Psoas muscle (tissue), 8 donors: ENCODE data around the gene MAGEL2. TPM values are rescaled to one million over a fixed set of nuclear protein-coding genes. Genes with fewer than 3 reads are reported as not detected.

Experiments used
- ATAC-seq, 4 donors: fragments of 200-7000 bp; cut with Tn5 transposase; one replicate each; pipeline ENCODE4 v1.9.1; 2020; ENCODE audit warnings: moderate library complexity in 3 of 4, mild to moderate bottlenecking in 2 of 4
- DNase-seq, 2 donors: peaks; one replicate each; pipeline ENCODE4 v3.0.0-alpha.2; 2020
- H3K27ac ChIP-seq: fragments of 200-600 bp; one replicate; pipeline ENCODE4 v1.8.0; 2022
- H3K27me3 ChIP-seq, 3 donors: fragments of 200-600 bp in 1 of 3; one replicate each; pipeline versions ENCODE4 v1.6.1 to v1.8.0; 2013 to 2022; ENCODE audit warnings: low read length in 2 of 3, mild to moderate bottlenecking in 2 of 3, moderate library complexity in 1 of 3; ENCODE audit not compliant: insufficient read depth in 3 of 3
- H3K36me3 ChIP-seq, 2 donors: fragments of 200-600 bp in 1 of 2; one replicate each; pipeline versions ENCODE4 v1.6.1 to v1.8.0; 2013 to 2022; ENCODE audit warnings: low read depth in 1 of 2, mild to moderate bottlenecking in 1 of 2, moderate library complexity in 1 of 2; ENCODE audit not compliant: insufficient read depth in 1 of 2
- H3K4me1 ChIP-seq: fragments of 200-600 bp; one replicate; pipeline ENCODE4 v1.8.0; 2022
- H3K4me3 ChIP-seq: fragments of 200-600 bp; one replicate; pipeline ENCODE4 v1.8.0; 2022; ENCODE audit warnings: mild to moderate bottlenecking
- H3K9me3 ChIP-seq: fragments of 200-600 bp; one replicate; pipeline ENCODE4 v1.8.0; 2022
- WGBS, 3 donors: extraction: QIAGEN DNeasy Blood & Tissue Kit; methylation state at CpG; one replicate each; pipeline versions ENCODE4 v1.1.6 to v1.1.7; 2013; 5-methylcytosine and 5-hydroxymethylcytosine counted together
- intact Hi-C, 2 donors: fragments of 100-400 bp; cut with DNase I; formaldehyde crosslinking; loops; one replicate each; pipeline versions ENCODE4 v1.11.0 to v1.14.2; 2022
- polyA plus RNA-seq, 3 donors: library from polyadenylated mRNA; stranded (reverse); fragments of 200-250 nt; gene quantifications; one replicate each; pipeline ENCODE4 v1.2.3, GENCODE V29; 2013
- total RNA-seq, 4 donors: library from RNA; stranded (reverse); fragmentation: NEBNext Ultra II Directional in 2 of 4; extraction: Animal tissue kit (Norgen Biotek cat#: 25700) in 2 of 4; gene quantifications; one replicate each; pipeline versions ENCODE4 v1.2.1 to v1.2.4, GENCODE V29; 2021 to 2023
- TF ChIP-seq, protein P1 (sequence below): fragments of 200-600 bp; IDR thresholded peaks from one replicate; pipeline ENCODE4 v1.8.0; 2022; ENCODE audit warnings: antibody characterized with exemption
- donor health status: healthy with polysubstance abuse.
- donor health status: DM: no; HTN: no; CAD: no; lungs with moderate emphysema.
- donor health status: Bipolar disorder and iron deficiency.
- donor health status: healthy.
- donor health status: DM: yes; HTN: yes; CAD: no.
- donor health status: DM: no; HTN: no; CAD: no.
- donor health status: DM: no; HTN: no; CAD: no.
- donor health status: DM: yes; HTN: yes; CAD: no.

The MAGEL2 gene
- total and polyA plus RNA-seq, 7 donors = 0.01 to 0.19 (median 0.05) TPM; not detected in 1

DNA sequence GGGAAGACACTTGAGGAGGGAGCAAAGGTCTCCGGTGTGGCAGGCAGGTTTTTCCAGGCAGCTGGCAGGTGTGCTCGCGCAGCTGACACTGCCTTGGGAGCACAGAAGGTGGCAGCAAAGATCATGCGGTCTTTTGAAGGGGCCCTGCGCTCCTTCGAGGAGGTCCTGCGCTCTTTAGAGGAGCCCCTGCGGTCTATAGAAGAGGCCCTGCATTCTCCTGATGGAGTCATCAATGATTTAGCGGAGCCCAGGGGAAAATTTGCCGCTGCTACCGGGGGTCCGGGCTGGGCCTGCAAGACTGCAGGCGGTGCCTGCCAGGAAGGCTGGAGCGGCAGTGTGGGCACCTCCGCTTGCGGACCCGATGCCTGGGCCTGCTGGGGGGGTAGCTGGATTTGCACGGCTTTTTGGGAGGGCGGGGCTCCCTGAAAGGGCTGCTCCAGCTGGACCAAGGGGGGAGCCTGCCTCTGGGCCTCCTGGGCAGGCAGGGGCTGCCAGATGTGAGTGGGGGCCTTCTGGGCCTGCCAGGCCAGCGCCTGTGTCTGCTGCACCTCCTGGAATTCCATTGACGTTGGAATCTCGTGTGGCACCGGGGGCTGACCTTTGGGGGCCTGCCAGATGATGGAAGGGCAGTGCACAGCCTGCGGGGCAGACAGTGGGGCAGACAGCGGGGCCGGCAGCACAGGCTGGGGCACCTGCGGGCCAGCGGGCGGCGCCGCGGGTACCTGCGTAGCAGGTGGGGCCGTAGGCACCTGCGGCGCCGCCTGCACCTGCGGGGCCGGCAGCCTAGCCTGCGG lies 2.1 kb downstream of the MAGEL2 start:
- Histone ChIP-seq H3K27me3 (peaks cover 0 to 5% (median 4%) of the 10 kb centered on the region in 3 donors), H3K9me3 (no peaks in the 10 kb centered on the region), H3K4me3 (no peak overlapping the region), H3K27ac (no peak overlapping the region), H3K4me1 (no peaks in the 10 kb centered on the region), H3K36me3 (no peaks in the 10 kb centered on the region)
- TF ChIP-seq, protein P1, sequence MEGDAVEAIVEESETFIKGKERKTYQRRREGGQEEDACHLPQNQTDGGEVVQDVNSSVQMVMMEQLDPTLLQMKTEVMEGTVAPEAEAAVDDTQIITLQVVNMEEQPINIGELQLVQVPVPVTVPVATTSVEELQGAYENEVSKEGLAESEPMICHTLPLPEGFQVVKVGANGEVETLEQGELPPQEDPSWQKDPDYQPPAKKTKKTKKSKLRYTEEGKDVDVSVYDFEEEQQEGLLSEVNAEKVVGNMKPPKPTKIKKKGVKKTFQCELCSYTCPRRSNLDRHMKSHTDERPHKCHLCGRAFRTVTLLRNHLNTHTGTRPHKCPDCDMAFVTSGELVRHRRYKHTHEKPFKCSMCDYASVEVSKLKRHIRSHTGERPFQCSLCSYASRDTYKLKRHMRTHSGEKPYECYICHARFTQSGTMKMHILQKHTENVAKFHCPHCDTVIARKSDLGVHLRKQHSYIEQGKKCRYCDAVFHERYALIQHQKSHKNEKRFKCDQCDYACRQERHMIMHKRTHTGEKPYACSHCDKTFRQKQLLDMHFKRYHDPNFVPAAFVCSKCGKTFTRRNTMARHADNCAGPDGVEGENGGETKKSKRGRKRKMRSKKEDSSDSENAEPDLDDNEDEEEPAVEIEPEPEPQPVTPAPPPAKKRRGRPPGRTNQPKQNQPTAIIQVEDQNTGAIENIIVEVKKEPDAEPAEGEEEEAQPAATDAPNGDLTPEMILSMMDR = no peak
- ATAC-seq (no peak), DNase-seq (no peak)
- intact Hi-C loops = no loop called here
- 83 to 88% (median 86%) methylated on average over 37 to 40 of the region's 40 CpGs for WGBS, 3 donors

DNA sequence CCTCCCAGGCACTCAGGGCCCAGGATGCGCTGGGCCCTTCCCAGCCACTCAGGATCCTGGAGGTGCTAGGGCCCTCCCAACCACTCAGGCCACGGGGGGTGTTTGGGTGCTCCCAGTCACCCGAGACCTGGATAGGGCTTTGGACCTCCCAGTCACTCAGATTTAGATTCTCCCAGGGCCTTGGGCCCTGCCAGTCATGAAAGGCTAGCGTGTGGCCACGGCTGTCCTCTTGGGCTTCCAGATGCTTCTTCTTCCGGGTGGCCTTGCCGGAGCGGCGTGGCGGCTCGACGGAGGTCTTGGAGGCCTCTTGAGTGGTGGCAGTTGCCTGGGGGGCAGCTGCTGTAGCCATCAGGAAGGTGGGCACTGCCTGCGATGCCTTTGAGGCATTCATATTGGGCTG lies 2.8 kb downstream of the MAGEL2 start:
- Histone ChIP-seq H3K4me3 (no peak overlapping the region), H3K36me3 (no peaks in the 10 kb centered on the region), H3K27ac (no peak overlapping the region), H3K9me3 (no peaks in the 10 kb centered on the region), H3K4me1 (no peaks in the 10 kb centered on the region), H3K27me3 (peaks cover 0 to 5% (median 4%) of the 10 kb centered on the region in 3 donors)
- TF ChIP-seq, protein P1 = no peak
- ATAC-seq = no peak
- no peak for DNase-seq
- intact Hi-C loops = loop anchor here (5.0 kb wide), 1 partner anchor 232 kb away; no protein-coding TSS in a partner anchor
- WGBS, 3 donors = 89 to 95% (median 90%) methylated on average over 12 to 13 of the region's 13 CpGs

DNA sequence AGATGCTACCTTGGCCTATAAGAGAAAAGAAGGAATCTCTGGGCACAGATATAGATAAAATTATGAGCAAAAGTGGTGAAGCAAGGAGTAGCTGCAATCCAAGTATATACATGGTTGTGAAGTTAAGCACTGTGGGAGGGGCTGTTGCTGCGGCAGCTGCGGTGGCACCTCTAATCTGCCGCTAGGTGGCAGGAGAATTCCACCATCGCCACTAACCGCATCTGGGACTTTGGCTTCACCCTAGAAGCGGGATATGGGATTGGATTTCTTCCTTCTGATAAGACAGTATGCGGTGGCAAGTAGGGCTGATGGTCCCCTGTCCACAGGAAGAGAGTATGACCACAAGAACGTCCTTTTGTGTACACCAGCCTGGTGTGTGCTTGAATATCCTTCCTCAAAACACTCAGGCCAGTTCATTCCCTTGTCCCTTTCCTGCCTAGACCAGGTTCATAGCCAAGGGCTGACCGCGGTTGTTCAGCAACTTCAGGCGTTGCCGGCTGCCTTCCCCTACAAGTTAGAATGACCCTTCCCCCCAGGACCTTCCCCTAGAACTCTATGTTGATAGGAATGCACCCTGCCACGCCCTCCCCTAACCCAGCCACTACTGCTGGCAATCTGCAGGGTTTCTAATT lies 5.1 kb downstream of the MAGEL2 start:
- peak in 3 of 4 donors; percentile 65 to 85 (median 76) for ATAC-seq

DNA sequence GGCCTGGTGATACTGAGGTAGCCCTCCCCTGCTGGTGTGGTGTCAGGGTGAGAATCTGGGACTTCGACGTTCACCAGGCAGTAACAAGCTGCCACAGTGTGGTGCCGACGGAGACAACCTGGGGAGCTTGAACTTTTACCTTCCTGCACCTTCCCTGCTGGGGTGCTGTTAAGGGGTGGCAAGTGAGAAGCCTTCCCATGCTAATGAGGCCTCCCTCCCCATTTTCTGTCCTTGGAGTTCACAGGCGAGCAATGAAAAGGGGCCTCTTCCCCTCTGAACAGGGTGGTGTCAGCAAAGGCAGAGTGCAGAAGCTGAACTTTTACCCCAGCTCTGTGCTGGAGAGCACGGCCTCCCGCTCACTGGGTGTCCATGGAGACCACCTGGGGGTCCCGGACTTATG lies 13.5 kb downstream of the MAGEL2 start:
- DNase-seq = no peak
- intact Hi-C loops = no loop called here
- WGBS, 3 donors = 62 to 68% (median 65%) methylated on average over 8 of the region's 8 CpGs

More for the DNA sequence above, 5.1 kb downstream of the MAGEL2 start:
- peak; percentile 45 to 64 for DNase-seq
- Histone ChIP-seq H3K27me3 (no peaks in the 10 kb centered on the region), H3K36me3 (no peaks in the 10 kb centered on the region), H3K4me3 (no peak overlapping the region), H3K9me3 (no peaks in the 10 kb centered on the region), H3K27ac (no peak overlapping the region), H3K4me1 (no peaks in the 10 kb centered on the region)
- intact Hi-C loops = loop anchor here (2.0 to 5.0 kb wide), 2 partner anchors 214 to 235 kb away; no protein-coding TSS in a partner anchor
- TF ChIP-seq, protein P1 = peak; percentile 71
- 17 to 22% (median 19%) methylated on average over 13 of the region's 13 CpGs for WGBS, 3 donors

More for the DNA sequence above, 13.5 kb downstream of the MAGEL2 start:
- H3K4me1 ChIP-seq = no peaks in the 10 kb centered on the region
- H3K27ac ChIP-seq = no peak overlapping the region
- no peak for ATAC-seq
- H3K4me3 ChIP-seq = no peak overlapping the region
- TF ChIP-seq, protein P1 = no peak
- H3K36me3 ChIP-seq = no peaks in the 10 kb centered on the region
- no peaks in the 10 kb centered on the region for H3K27me3 ChIP-seq
- H3K9me3 ChIP-seq = no peaks in the 10 kb centered on the region
